ENCODE data around the gene PKD2L2. TPM values are rescaled to one million over a fixed set of nuclear protein-coding genes. Genes with fewer than 3 reads are reported as not detected.
A peak's percentile ranks its signal among the peaks of the same experiment; 100 is the strongest.

Gene PKD2L2
- total and polyA plus RNA-seq, 4 donors = 0.08 TPM; not detected in 3

GRCh38 chr5:137858223-137858916 lies 30.9 kb upstream of the PKD2L2 start:
- Histone ChIP-seq H3K4me3 (ENCODE audit: low read depth in 1 of 3, low read length in 3 of 3) (peak overlapping the region in 1 of 3 donors; percentile 33), H3K36me3 (ENCODE audit: control insufficient read depth in 4 of 4, insufficient read depth in 3 of 4, low read depth in 1 of 4, low read length in 3 of 4) (no peaks in the 10 kb centered on the region), H3K9ac (ENCODE audit: low read depth in 1 of 2, low read length in 2 of 2) (peak overlapping the region in 1 of 2 donors; percentile 74), H3K9me3 (ENCODE audit: control insufficient read depth in 4 of 4, low read length in 3 of 4) (no peaks in the 10 kb centered on the region), H3K4me1 (ENCODE audit: control insufficient read depth in 4 of 4, insufficient read depth in 4 of 4, low read length in 3 of 4) (peaks cover 0 to 10% (median 0%) of the 10 kb centered on the region in 4 donors), H3K27me3 (ENCODE audit: control insufficient read depth in 4 of 4, insufficient read depth in 4 of 4, low read length in 3 of 4) (no peaks in the 10 kb centered on the region), H3K27ac (ENCODE audit: low read depth in 1 of 2, low read length in 2 of 2) (no peak overlapping the region)
- WGBS = 12% methylated on average over 3 of the region's 3 CpGs
- no peak for DNase-seq (ENCODE audit: low spot score)
- TF ChIP-seq ZBTB33 (IDR thresholded peaks at IDR 0.05) (no peak), RAD21 (IDR thresholded peaks at IDR 0.05) (no peak), RXRA (IDR thresholded peaks at IDR 0.05) (peak in 1 of 2 donors; percentile 9), TAF1 (conservative IDR thresholded peaks at IDR 0.05) (no peak)

- H3K9ac ChIP-seq (ENCODE audit: low read depth in 1 of 2, low read length in 2 of 2) = no peak overlapping the region
- H3K9me3 ChIP-seq (ENCODE audit: control insufficient read depth in 4 of 4, low read length in 3 of 4) = no peaks in the 10 kb centered on the region
- peak; percentile 75 for TF ChIP-seq NR2F2 (IDR thresholded peaks at IDR 0.05)
- TF ChIP-seq RAD21 (IDR thresholded peaks at IDR 0.05) = no peak
- TF ChIP-seq ZBTB33 (IDR thresholded peaks at IDR 0.05) = no peak
- no peak for TF ChIP-seq YY1 (IDR thresholded peaks at IDR 0.05)
- TF ChIP-seq HNF4A (conservative IDR thresholded peaks at IDR 0.05) = no peak
- TF ChIP-seq FOXA2 (IDR thresholded peaks at IDR 0.05) = no peak
- TF ChIP-seq FOXA1 (IDR thresholded peaks at IDR 0.05) = no peak
- no peak for TF ChIP-seq GABPA (IDR thresholded peaks at IDR 0.05 in 1 of 2, conservative IDR thresholded peaks at IDR 0.05 in 1 of 2)
- peak in 1 of 2 donors; percentile 26 for TF ChIP-seq RXRA (IDR thresholded peaks at IDR 0.05)
- H3K27ac ChIP-seq (ENCODE audit: low read depth in 1 of 2, low read length in 2 of 2) = no peak overlapping the region
- H3K4me1 ChIP-seq (ENCODE audit: control insufficient read depth in 4 of 4, insufficient read depth in 4 of 4, low read length in 3 of 4) = peaks cover 0 to 10% (median 0%) of the 10 kb centered on the region in 4 donors
- WGBS = 79% methylated on average over 5 of the region's 5 CpGs
- H3K4me3 ChIP-seq (ENCODE audit: low read depth in 1 of 3, low read length in 3 of 3) = no peak overlapping the region
- H3K36me3 ChIP-seq (ENCODE audit: control insufficient read depth in 4 of 4, insufficient read depth in 3 of 4, low read depth in 1 of 4, low read length in 3 of 4) = no peaks in the 10 kb centered on the region
- no peak for DNase-seq (ENCODE audit: low spot score)
- H3K27me3 ChIP-seq (ENCODE audit: control insufficient read depth in 4 of 4, insufficient read depth in 4 of 4, low read length in 3 of 4) = no peaks in the 10 kb centered on the region
These were observed 30.3 kb upstream of the PKD2L2 start for GRCh38 chr5:137858954-137859353.

GRCh38 chr5:137862251-137862650 lies 27.0 kb upstream of the PKD2L2 start:
- Histone ChIP-seq H3K9me3 (ENCODE audit: control insufficient read depth in 4 of 4, low read length in 3 of 4) (no peaks in the 10 kb centered on the region), H3K4me3 (ENCODE audit: low read depth in 1 of 3, low read length in 3 of 3) (no peak overlapping the region), H3K36me3 (ENCODE audit: control insufficient read depth in 4 of 4, insufficient read depth in 3 of 4, low read depth in 1 of 4, low read length in 3 of 4) (no peaks in the 10 kb centered on the region), H3K9ac (ENCODE audit: low read depth in 1 of 2, low read length in 2 of 2) (no peak overlapping the region), H3K27ac (ENCODE audit: low read depth in 1 of 2, low read length in 2 of 2) (no peak overlapping the region), H3K27me3 (ENCODE audit: control insufficient read depth in 4 of 4, insufficient read depth in 4 of 4, low read length in 3 of 4) (peaks cover 0 to 3% (median 0%) of the 10 kb centered on the region in 4 donors), H3K4me1 (ENCODE audit: control insufficient read depth in 4 of 4, insufficient read depth in 4 of 4, low read length in 3 of 4) (peaks cover 0 to 10% (median 0%) of the 10 kb centered on the region in 4 donors)
- 91% methylated on average over 3 of the region's 3 CpGs for WGBS
- no peak for DNase-seq (ENCODE audit: low spot score)
- TF ChIP-seq RAD21 (IDR thresholded peaks at IDR 0.05) (no peak), EGR1 (IDR thresholded peaks at IDR 0.05; ENCODE audit: low read depth in 2 of 2) (no peak), ATF3 (IDR thresholded peaks at IDR 0.05) (no peak), HNF4A (conservative IDR thresholded peaks at IDR 0.05) (no peak), RXRA (IDR thresholded peaks at IDR 0.05) (no peak), FOXA2 (IDR thresholded peaks at IDR 0.05) (no peak), GABPA (IDR thresholded peaks at IDR 0.05 in 1 of 2, conservative IDR thresholded peaks at IDR 0.05 in 1 of 2) (no peak), CTCF (IDR thresholded peaks at IDR 0.05; ENCODE audit: low read depth, low read length, missing input control) (no peak), JUND (IDR thresholded peaks at IDR 0.05) (no peak), NR2F2 (IDR thresholded peaks at IDR 0.05) (no peak), HNF4G (IDR thresholded peaks at IDR 0.05) (no peak), ZBTB33 (IDR thresholded peaks at IDR 0.05) (no peak)

Measured in liver (tissue), 9 donors.